ENCODE results near the gene RPL19. TPM values are rescaled to one million over a fixed set of nuclear protein-coding genes. Genes with fewer than 3 reads are reported as not detected.
A peak's percentile ranks its signal among the peaks of the same experiment; 100 is the strongest.

Gene RPL19
- total RNA-seq, 2 donors from 2014 or later, result 1,458 to 1,831 TPM

- Histone ChIP-seq H3K9me3 (no peaks in the 10 kb centered on the region), H3K4me1 (peaks cover 0 to 35% of the 10 kb centered on the region in 2 donors), H3K27ac (no peak overlapping the region), H3K36me3 (no peaks in the 10 kb centered on the region), H3K27me3 (no peaks in the 10 kb centered on the region), H3K4me3 (no peak overlapping the region)
- TF ChIP-seq CTCF (IDR thresholded peaks at IDR 0.05), result no peak
- DNase-seq (ENCODE audit: low spot score), result no peak
These were observed 29.3 kb downstream of the RPL19 start for GRCh38 chr17:39229274-39229913.

- no peak for TF ChIP-seq CTCF (IDR thresholded peaks at IDR 0.05)
- Histone ChIP-seq H3K36me3 (no peaks in the 10 kb centered on the region), H3K9me3 (no peaks in the 10 kb centered on the region), H3K27me3 (no peaks in the 10 kb centered on the region), H3K4me1 (peaks cover 0 to 26% of the 10 kb centered on the region in 2 donors), H3K27ac (no peak overlapping the region), H3K4me3 (no peak overlapping the region)
- DNase-seq (ENCODE audit: low spot score), result no peak
These were observed 30.3 kb downstream of the RPL19 start for GRCh38 chr17:39230361-39230760.

- H3K36me3 ChIP-seq, result no peaks in the 10 kb centered on the region
- no peaks in the 10 kb centered on the region for H3K9me3 ChIP-seq
- no peak overlapping the region for H3K27ac ChIP-seq
- peaks cover 0 to 19% of the 10 kb centered on the region in 2 donors for H3K4me1 ChIP-seq
- DNase-seq (ENCODE audit: low spot score), result no peak
- TF ChIP-seq CTCF (IDR thresholded peaks at IDR 0.05), result no peak
- H3K27me3 ChIP-seq, result no peaks in the 10 kb centered on the region
- H3K4me3 ChIP-seq, result no peak overlapping the region
These were observed 31.0 kb downstream of the RPL19 start for GRCh38 chr17:39231091-39231561.

- DNase-seq (ENCODE audit: low spot score), result no peak
- Histone ChIP-seq H3K27me3 (no peaks in the 10 kb centered on the region), H3K9me3 (no peaks in the 10 kb centered on the region), H3K4me1 (peaks cover 0 to 13% of the 10 kb centered on the region in 2 donors), H3K36me3 (no peaks in the 10 kb centered on the region), H3K27ac (no peak overlapping the region), H3K4me3 (peak overlapping the region in 1 of 2 donors; percentile 8)
- peak; percentile 81 to 89 for TF ChIP-seq CTCF (IDR thresholded peaks at IDR 0.05)
These were observed 31.8 kb downstream of the RPL19 start for GRCh38 chr17:39231591-39232551.

GRCh38 chr17:39235555-39236449, 35.7 kb downstream of the RPL19 start:
- peak in 1 of 2 donors; percentile 58 for TF ChIP-seq CTCF (IDR thresholded peaks at IDR 0.05)
- Histone ChIP-seq H3K27ac (no peak overlapping the region), H3K4me3 (no peak overlapping the region), H3K36me3 (no peaks in the 10 kb centered on the region), H3K27me3 (no peaks in the 10 kb centered on the region), H3K4me1 (peaks cover 0 to 18% of the 10 kb centered on the region in 2 donors), H3K9me3 (no peaks in the 10 kb centered on the region)
- no peak for DNase-seq (ENCODE audit: low spot score)
